ENCODE results near the gene LHX8. TPM values are rescaled to one million over a fixed set of nuclear protein-coding genes. Genes with fewer than 3 reads are reported as not detected.

Gene LHX8
- polyA plus RNA-seq, 2 of the 4 experiments (the other 2 are of a cell fraction) = 3.3 to 9.5 TPM

DNA sequence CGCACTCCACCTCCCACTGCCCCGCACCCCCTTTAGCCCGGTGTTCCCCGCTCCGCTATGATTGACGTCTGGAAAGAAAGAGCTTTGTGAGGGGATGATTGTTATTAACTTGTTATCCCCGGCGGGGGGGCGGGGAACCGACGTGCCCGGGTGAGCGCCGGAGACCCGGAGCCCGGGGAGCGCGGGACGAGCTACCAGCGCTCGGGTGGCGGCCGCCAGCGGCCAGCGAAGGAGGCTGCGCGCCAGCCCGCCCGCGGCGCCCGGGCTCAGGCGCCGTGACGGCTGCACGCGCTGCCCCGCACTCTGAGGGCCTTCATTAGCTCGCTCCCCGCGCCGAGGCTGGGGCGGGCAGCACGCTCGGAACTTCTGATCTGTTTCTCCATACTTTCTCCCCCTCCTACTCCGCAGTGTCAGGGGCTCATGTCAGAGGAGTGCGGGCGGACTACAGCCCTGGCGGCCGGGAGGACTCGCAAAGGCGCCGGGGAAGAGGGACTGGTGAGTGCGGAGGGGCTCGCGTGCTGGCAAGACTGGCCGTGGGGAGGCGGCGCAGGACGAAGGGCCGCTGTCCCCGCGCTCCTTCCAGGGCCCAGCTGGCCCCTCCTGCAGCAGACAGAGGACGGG, 2.1 kb downstream of the LHX8 start:
- ATAC-seq = peak; percentile 64 to 72

GRCh38 chr1:75136921-75137641, 2.9 kb downstream of the LHX8 start:
- ATAC-seq = peak in 1 of 2 experiments; percentile 58; a peak in 3 of 6 replicates
- no peak for FAIRE-seq
- ChIA-PET POLR2A (no interaction called here), CTCF (no interaction called here)
- Histone ChIP-seq H3K4me3 (peak overlapping the region; percentile 53), H3K27ac (peak overlapping the region; percentile 66 to 80; a peak in 5 of 6 replicates), H3K4me1 (no peaks in the 10 kb centered on the region; the same call in 2 of the 3 replicates), H3K4me2 (peak overlapping the region; percentile 92), H3K9me3 (no peaks in the 10 kb centered on the region)
- DNase-seq (ENCODE audit: low read depth in 1 of 2, low spot score in 1 of 2) = peak in 1 of 2 experiments; percentile 40
- WGBS (ENCODE audit: missing lambda C conversion rate) = 67% methylated on average over 26 of the region's 37 CpGs
- no peak for TF ChIP-seq KDM5A (IDR thresholded peaks at IDR 0.05)
- no peak for TF ChIP-seq ZC3H11A (IDR thresholded peaks at IDR 0.05)
- TF ChIP-seq FOSL2 (IDR thresholded peaks at IDR 0.05) = no peak
- TF ChIP-seq FOSL2 (CRISPR knock-in tag; IDR thresholded peaks at IDR 0.05) = no peak
- TF ChIP-seq ZNF302 (CRISPR knock-in tag; IDR thresholded peaks at IDR 0.05) = no peak
- no peak for TF ChIP-seq RNF2 (IDR thresholded peaks at IDR 0.05; ENCODE audit: borderline replicate concordance, low read depth)
- TF ChIP-seq GATA3 (IDR thresholded peaks at IDR 0.05; ENCODE audit: borderline replicate concordance) = no peak
- no peak for TF ChIP-seq HDAC2 (IDR thresholded peaks at IDR 0.05)
- no peak for TF ChIP-seq FOXS1 (CRISPR knock-in tag; IDR thresholded peaks at IDR 0.05)
- no peak for TF ChIP-seq CEBPB (IDR thresholded peaks at IDR 0.05)
- TF ChIP-seq JUN (IDR thresholded peaks at IDR 0.05) = no peak

More for the DNA sequence above, 2.1 kb downstream of the LHX8 start:
- ChIA-PET POLR2A (interaction anchor here (0.9 kb wide), 1 partner anchor 37 kb away, joined by 3 read pairs; no protein-coding TSS in a partner anchor), CTCF (interaction anchor here (0.7 to 1.6 kb wide), 4 partner anchors 17 to 365 kb away, joined by 3 to 5 read pairs (median 4); no protein-coding TSS in a partner anchor)
- FAIRE-seq = no peak
- 5% methylated on average over 6 of the region's 64 CpGs for WGBS (ENCODE audit: missing lambda C conversion rate)
- Histone ChIP-seq H3K9me3 (no peaks in the 10 kb centered on the region), H3K4me2 (peak overlapping the region; percentile 92), H3K4me3 (peak overlapping the region; percentile 53), H3K27ac (peak overlapping the region; percentile 66 to 80), H3K4me1 (no peaks in the 10 kb centered on the region; the same call in 2 of the 3 replicates)
- peak in 1 of 2 experiments; percentile 10 for DNase-seq (ENCODE audit: low read depth in 1 of 2, low spot score in 1 of 2)
- no peak for TF ChIP-seq RNF2 (IDR thresholded peaks at IDR 0.05; ENCODE audit: borderline replicate concordance, low read depth)
- TF ChIP-seq ESRRA (IDR thresholded peaks at IDR 0.05; ENCODE audit: borderline replicate concordance, low read length) = no peak
- TF ChIP-seq GATA3 (IDR thresholded peaks at IDR 0.05; ENCODE audit: borderline replicate concordance) = no peak
- TF ChIP-seq, protein P1, sequence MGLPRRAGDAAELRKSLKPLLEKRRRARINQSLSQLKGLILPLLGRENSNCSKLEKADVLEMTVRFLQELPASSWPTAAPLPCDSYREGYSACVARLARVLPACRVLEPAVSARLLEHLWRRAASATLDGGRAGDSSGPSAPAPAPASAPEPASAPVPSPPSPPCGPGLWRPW (IDR thresholded peaks at IDR 0.05) = no peak

DNA sequence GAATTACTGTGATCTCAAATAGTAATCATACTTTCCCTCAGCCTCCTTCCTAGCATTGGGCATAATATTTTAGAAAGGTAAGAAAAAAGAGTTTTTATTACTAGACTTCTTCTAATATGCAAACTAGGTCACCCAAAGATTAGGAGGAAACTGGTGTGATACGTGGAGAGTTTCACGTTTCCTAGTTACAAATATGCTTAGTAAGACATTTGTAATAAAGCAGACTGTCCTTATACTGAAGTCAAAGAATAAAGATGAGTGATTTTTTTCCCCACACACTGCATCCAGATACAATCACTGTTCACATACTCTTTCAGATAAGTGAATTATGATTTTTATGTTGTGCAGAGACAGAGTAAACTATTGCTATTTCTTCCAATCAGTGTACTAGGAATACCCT, 17.9 kb downstream of the LHX8 start:
- no peaks in the 10 kb centered on the region for H3K4me1 ChIP-seq
- H3K27ac ChIP-seq = no peak overlapping the region
- ATAC-seq = no peak
- DNase-seq (ENCODE audit: low read depth in 1 of 2, low spot score in 1 of 2) = no peak
- no peaks in the 10 kb centered on the region for H3K9me3 ChIP-seq
- ChIA-PET POLR2A (no interaction called here), CTCF (no interaction called here)
- 30% methylated on average over 2 of the region's 2 CpGs for WGBS (ENCODE audit: missing lambda C conversion rate)
- no peak overlapping the region for H3K4me3 ChIP-seq
- no peak overlapping the region for H3K4me2 ChIP-seq
- TF ChIP-seq ZNF302 (CRISPR knock-in tag; IDR thresholded peaks at IDR 0.05) (no peak), MAFK (IDR thresholded peaks at IDR 0.05; ENCODE audit: partially characterized antibody) (peak; percentile 64), POLR2AphosphoS2 (conservative IDR thresholded peaks at IDR 0.05; ENCODE audit: low read length) (no peak), ZC3H11A (IDR thresholded peaks at IDR 0.05) (no peak), RNF2 (IDR thresholded peaks at IDR 0.05; ENCODE audit: borderline replicate concordance, low read depth) (no peak), EHMT2 (IDR thresholded peaks at IDR 0.05; ENCODE audit: low read depth) (no peak)
- no peak for FAIRE-seq

- H3K4me1 ChIP-seq = no peaks in the 10 kb centered on the region
- no peak overlapping the region for H3K27ac ChIP-seq
- ChIA-PET POLR2A (no interaction called here), CTCF (no interaction called here)
- WGBS (ENCODE audit: missing lambda C conversion rate) = 30% methylated on average over 3 of the region's 3 CpGs
- no peak for FAIRE-seq
- no peak overlapping the region for H3K4me2 ChIP-seq
- no peak overlapping the region for H3K4me3 ChIP-seq
- no peak for ATAC-seq
- TF ChIP-seq, protein P1 (IDR thresholded peaks at IDR 0.05) = no peak
- TF ChIP-seq, protein P2, sequence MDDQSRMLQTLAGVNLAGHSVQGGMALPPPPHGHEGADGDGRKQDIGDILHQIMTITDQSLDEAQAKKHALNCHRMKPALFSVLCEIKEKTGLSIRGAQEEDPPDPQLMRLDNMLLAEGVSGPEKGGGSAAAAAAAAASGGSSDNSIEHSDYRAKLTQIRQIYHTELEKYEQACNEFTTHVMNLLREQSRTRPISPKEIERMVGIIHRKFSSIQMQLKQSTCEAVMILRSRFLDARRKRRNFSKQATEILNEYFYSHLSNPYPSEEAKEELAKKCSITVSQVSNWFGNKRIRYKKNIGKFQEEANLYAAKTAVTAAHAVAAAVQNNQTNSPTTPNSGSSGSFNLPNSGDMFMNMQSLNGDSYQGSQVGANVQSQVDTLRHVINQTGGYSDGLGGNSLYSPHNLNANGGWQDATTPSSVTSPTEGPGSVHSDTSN (IDR thresholded peaks at IDR 0.05) = no peak
- TF ChIP-seq, protein P3, sequence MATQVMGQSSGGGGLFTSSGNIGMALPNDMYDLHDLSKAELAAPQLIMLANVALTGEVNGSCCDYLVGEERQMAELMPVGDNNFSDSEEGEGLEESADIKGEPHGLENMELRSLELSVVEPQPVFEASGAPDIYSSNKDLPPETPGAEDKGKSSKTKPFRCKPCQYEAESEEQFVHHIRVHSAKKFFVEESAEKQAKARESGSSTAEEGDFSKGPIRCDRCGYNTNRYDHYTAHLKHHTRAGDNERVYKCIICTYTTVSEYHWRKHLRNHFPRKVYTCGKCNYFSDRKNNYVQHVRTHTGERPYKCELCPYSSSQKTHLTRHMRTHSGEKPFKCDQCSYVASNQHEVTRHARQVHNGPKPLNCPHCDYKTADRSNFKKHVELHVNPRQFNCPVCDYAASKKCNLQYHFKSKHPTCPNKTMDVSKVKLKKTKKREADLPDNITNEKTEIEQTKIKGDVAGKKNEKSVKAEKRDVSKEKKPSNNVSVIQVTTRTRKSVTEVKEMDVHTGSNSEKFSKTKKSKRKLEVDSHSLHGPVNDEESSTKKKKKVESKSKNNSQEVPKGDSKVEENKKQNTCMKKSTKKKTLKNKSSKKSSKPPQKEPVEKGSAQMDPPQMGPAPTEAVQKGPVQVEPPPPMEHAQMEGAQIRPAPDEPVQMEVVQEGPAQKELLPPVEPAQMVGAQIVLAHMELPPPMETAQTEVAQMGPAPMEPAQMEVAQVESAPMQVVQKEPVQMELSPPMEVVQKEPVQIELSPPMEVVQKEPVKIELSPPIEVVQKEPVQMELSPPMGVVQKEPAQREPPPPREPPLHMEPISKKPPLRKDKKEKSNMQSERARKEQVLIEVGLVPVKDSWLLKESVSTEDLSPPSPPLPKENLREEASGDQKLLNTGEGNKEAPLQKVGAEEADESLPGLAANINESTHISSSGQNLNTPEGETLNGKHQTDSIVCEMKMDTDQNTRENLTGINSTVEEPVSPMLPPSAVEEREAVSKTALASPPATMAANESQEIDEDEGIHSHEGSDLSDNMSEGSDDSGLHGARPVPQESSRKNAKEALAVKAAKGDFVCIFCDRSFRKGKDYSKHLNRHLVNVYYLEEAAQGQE (IDR thresholded peaks at IDR 0.05) = no peak
- TF ChIP-seq HEYL (CRISPR knock-in tag; IDR thresholded peaks at IDR 0.05) (no peak), RARB (CRISPR knock-in tag; IDR thresholded peaks at IDR 0.05) (no peak), CBX8 (IDR thresholded peaks at IDR 0.05) (no peak), CEBPB (IDR thresholded peaks at IDR 0.05) (no peak)
- no peak for DNase-seq (ENCODE audit: low read depth in 1 of 2, low spot score in 1 of 2)
- no peaks in the 10 kb centered on the region for H3K9me3 ChIP-seq
Observed at GRCh38 chr1:75159154-75159553, 25.0 kb downstream of the LHX8 start.

Measured in A549 (cell line).